ENCODE results near the gene SUMO2. TPM values are rescaled to one million over a fixed set of nuclear protein-coding genes. Genes with fewer than 3 reads are reported as not detected.
A peak's percentile ranks its signal among the peaks of the same experiment; 100 is the strongest.

Gene SUMO2
- total and polyA plus RNA-seq, 9 of the 15 experiments (the other 6 are each of a cell fraction or from before 2014, with no cell fraction given): 157 to 733 (median 419) TPM

DNA sequence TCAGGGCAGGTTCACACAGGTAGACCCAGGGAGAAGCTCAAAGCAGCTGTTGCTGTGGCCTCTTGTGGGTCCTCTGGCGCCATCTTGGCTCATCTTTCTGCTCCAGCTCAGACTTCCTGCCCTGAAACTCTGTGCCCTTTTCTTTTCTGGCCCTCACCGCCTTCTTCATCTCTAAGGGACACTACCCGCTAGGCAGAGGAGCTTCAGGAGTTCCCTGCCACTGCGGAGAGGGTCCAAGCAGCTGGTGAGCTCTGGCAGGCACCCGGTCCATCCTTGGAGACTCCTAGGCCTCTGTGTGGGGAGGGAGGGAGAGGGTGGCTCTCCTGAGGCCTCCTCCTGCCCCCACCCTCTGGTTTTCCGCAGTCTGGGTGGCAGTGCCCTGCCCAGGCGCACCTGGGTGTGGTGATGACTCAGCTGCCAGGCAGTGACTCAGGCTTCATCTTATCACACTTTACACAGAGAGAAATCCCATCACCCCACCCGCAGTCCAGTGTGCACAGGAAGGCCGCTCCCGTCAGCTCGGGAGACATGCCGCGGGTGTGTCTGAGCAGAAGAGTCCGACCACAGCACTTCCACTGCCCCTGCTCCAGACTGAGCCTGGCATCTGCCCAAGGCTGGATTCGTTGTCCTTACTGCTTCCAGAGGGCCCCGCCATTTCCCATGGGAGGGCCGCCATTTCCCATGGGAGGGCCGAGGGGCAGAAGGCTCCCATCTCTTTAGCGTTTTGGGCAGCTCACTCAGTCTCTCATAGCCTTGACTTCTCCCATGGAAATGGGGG is 58.5 kb downstream of the SUMO2 start (continued):
- TF ChIP-seq, protein P1, sequence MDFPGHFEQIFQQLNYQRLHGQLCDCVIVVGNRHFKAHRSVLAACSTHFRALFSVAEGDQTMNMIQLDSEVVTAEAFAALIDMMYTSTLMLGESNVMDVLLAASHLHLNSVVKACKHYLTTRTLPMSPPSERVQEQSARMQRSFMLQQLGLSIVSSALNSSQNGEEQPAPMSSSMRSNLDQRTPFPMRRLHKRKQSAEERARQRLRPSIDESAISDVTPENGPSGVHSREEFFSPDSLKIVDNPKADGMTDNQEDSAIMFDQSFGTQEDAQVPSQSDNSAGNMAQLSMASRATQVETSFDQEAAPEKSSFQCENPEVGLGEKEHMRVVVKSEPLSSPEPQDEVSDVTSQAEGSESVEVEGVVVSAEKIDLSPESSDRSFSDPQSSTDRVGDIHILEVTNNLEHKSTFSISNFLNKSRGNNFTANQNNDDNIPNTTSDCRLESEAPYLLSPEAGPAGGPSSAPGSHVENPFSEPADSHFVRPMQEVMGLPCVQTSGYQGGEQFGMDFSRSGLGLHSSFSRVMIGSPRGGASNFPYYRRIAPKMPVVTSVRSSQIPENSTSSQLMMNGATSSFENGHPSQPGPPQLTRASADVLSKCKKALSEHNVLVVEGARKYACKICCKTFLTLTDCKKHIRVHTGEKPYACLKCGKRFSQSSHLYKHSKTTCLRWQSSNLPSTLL (IDR thresholded peaks at IDR 0.05): no peak
- TF ChIP-seq E2F3 (CRISPR knock-in tag; IDR thresholded peaks at IDR 0.05) (0 out of 2 replicates have a peak, but pooled peaks have one; percentile 36), ZNF76 (CRISPR knock-in tag; IDR thresholded peaks at IDR 0.05; ENCODE audit: borderline replicate concordance) (no peak), BHLHE40 (IDR thresholded peaks at IDR 0.05; ENCODE audit: low read length) (peak; percentile 64), STAT5B (CRISPR knock-in tag; IDR thresholded peaks at IDR 0.05) (no peak), POLR3G (IDR thresholded peaks at IDR 0.05; ENCODE audit: extremely low read depth, insufficient read length, insufficient replicate concordance) (no peak), SMAD1 (IDR thresholded peaks at IDR 0.05; ENCODE audit: low read depth, low read length, partially characterized antibody) (peak; percentile 61), FOXA1 (IDR thresholded peaks at IDR 0.05; ENCODE audit: borderline replicate concordance) (no peak), ZNF324 (CRISPR knock-in tag; IDR thresholded peaks at IDR 0.05) (no peak), ZNF263 (CRISPR knock-in tag; IDR thresholded peaks at IDR 0.05; ENCODE audit: borderline replicate concordance) (no peak), TARDBP (IDR thresholded peaks at IDR 0.05) (no peak), FOS (IDR thresholded peaks at IDR 0.05; ENCODE audit: extremely low read depth, insufficient read length) (peak; percentile 65), ZFP1 (CRISPR knock-in tag; IDR thresholded peaks at IDR 0.05) (no peak), PHF8 (IDR thresholded peaks at IDR 0.05; ENCODE audit: borderline replicate concordance, low read length) (peak; percentile 47; the same call in 1 of the 2 replicates), HDAC6 (IDR thresholded peaks at IDR 0.05; ENCODE audit: low read depth, low read length) (no peak), HDAC2 (IDR thresholded peaks at IDR 0.05) (no peak; the same call in none of the 2 replicates), ZKSCAN3 (CRISPR knock-in tag; IDR thresholded peaks at IDR 0.05) (no peak), ETV1 (tag; conservative IDR thresholded peaks at IDR 0.05; ENCODE audit: low read depth) (0 out of 2 replicates have a peak, but pooled peaks have one; percentile 19), ZNF212 (CRISPR knock-in tag; IDR thresholded peaks at IDR 0.05) (no peak)
- TF ChIP-seq, protein P2, sequence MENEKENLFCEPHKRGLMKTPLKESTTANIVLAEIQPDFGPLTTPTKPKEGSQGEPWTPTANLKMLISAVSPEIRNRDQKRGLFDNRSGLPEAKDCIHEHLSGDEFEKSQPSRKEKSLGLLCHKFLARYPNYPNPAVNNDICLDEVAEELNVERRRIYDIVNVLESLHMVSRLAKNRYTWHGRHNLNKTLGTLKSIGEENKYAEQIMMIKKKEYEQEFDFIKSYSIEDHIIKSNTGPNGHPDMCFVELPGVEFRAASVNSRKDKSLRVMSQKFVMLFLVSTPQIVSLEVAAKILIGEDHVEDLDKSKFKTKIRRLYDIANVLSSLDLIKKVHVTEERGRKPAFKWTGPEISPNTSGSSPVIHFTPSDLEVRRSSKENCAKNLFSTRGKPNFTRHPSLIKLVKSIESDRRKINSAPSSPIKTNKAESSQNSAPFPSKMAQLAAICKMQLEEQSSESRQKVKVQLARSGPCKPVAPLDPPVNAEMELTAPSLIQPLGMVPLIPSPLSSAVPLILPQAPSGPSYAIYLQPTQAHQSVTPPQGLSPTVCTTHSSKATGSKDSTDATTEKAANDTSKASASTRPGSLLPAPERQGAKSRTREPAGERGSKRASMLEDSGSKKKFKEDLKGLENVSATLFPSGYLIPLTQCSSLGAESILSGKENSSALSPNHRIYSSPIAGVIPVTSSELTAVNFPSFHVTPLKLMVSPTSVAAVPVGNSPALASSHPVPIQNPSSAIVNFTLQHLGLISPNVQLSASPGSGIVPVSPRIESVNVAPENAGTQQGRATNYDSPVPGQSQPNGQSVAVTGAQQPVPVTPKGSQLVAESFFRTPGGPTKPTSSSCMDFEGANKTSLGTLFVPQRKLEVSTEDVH (IDR thresholded peaks at IDR 0.05; ENCODE audit: low read depth, partially characterized antibody): no peak
- TF ChIP-seq, protein P3, sequence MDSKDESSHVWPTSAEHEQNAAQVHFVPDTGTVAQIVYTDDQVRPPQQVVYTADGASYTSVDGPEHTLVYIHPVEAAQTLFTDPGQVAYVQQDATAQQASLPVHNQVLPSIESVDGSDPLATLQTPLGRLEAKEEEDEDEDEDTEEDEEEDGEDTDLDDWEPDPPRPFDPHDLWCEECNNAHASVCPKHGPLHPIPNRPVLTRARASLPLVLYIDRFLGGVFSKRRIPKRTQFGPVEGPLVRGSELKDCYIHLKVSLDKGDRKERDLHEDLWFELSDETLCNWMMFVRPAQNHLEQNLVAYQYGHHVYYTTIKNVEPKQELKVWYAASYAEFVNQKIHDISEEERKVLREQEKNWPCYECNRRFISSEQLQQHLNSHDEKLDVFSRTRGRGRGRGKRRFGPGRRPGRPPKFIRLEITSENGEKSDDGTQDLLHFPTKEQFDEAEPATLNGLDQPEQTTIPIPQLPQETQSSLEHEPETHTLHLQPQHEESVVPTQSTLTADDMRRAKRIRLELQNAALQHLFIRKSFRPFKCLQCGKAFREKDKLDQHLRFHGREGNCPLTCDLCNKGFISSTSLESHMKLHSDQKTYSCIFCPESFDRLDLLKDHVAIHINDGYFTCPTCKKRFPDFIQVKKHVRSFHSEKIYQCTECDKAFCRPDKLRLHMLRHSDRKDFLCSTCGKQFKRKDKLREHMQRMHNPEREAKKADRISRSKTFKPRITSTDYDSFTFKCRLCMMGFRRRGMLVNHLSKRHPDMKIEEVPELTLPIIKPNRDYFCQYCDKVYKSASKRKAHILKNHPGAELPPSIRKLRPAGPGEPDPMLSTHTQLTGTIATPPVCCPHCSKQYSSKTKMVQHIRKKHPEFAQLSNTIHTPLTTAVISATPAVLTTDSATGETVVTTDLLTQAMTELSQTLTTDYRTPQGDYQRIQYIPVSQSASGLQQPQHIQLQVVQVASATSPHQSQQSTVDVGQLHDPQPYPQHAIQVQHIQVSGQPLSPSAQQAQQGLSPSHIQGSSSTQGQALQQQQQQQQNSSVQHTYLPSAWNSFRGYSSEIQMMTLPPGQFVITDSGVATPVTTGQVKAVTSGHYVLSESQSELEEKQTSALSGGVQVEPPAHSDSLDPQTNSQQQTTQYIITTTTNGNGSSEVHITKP (IDR thresholded peaks at IDR 0.05; ENCODE audit: partially characterized antibody): no peak

Measured in K562 (cell line).